ENCODE data around the gene LIME1. TPM values are rescaled to one million over a fixed set of nuclear protein-coding genes. Genes with fewer than 3 reads are reported as not detected.

The LIME1 gene
- total and polyA plus RNA-seq, 2 of the 8 experiments (the other 6 are each of a cell fraction or from before 2014, with no cell fraction given): 4.5 to 5.9 TPM

GRCh38 chr20:63703976-63704748 lies 32.3 kb upstream of the LIME1 start (continued):
- TF ChIP-seq RAD21 (IDR thresholded peaks at IDR 0.05 in 1 of 2, conservative IDR thresholded peaks at IDR 0.05 in 1 of 2; ENCODE audit: low read depth in 2 of 2, low read length in 2 of 2) (no peak), CHD7 (IDR thresholded peaks at IDR 0.05; ENCODE audit: insufficient replicate concordance, low read length) (no peak), ATF2 (IDR thresholded peaks at IDR 0.05; ENCODE audit: low read length) (no peak), HDAC6 (IDR thresholded peaks at IDR 0.05; ENCODE audit: low read depth, low read length) (no peak), EGR1 (IDR thresholded peaks at IDR 0.05; ENCODE audit: borderline replicate concordance, low read depth, low read length) (no peak), KDM1A (IDR thresholded peaks at IDR 0.05; ENCODE audit: borderline replicate concordance, low read length) (no peak), ASH2L (IDR thresholded peaks at IDR 0.05; ENCODE audit: low read length) (no peak), POLR2AphosphoS5 (IDR thresholded peaks at IDR 0.05; ENCODE audit: low read depth, low read length) (no peak)
